ENCODE results near the gene TFEB.

GRCh38 chr6:41708856-41709255, 26.6 kb downstream of the TFEB start:
- no peak for TF ChIP-seq POLR2A (IDR thresholded peaks at IDR 0.05)
- TF ChIP-seq CTCF (IDR thresholded peaks at IDR 0.05) = no peak
- TF ChIP-seq POLR2AphosphoS5 (IDR thresholded peaks at IDR 0.05) = no peak
